K562 (cell line): ENCODE results near the gene NAPB. TPM values are rescaled to one million over a fixed set of nuclear protein-coding genes. Genes with fewer than 3 reads are reported as not detected.

Experiments used
- CREB1 ChIP-seq, 2 experiments: sonication (generic) in 1 of 2; formaldehyde crosslinking in 1 of 2; IDR thresholded peaks; 2 replicates each; pipeline versions ENCODE4 v1.6.1 to v1.8.0; 2012 to 2022; ENCODE audit warnings: inconsistent platforms in 1 of 2, mild to moderate bottlenecking in 1 of 2, missing genetic modification reagents in 1 of 2, moderate library complexity in 1 of 2
- DACH1 ChIP-seq: fragments of 450-650 bp; IDR thresholded peaks from 2 replicates; pipeline ENCODE4 v1.6.1; 2018; ENCODE audit not compliant: partially characterized antibody
- ELF1 ChIP-seq: fragments of 200-800 bp; sonication (Bioruptor generic); IDR thresholded peaks from 2 replicates; pipeline ENCODE4 v1.6.1; 2016; ENCODE audit warnings: missing genetic modification characterization, missing compliant biosample characterization
- ERF ChIP-seq: fragments of 450-650 bp; formaldehyde crosslinking; IDR thresholded peaks from 2 replicates; pipeline ENCODE4 v1.4.0; 2020; ENCODE audit warnings: mild to moderate bottlenecking, mixed read lengths
- ETS1 ChIP-seq: conservative IDR thresholded peaks from 2 replicates; pipeline ENCODE4 v1.6.1; 2011; ENCODE audit warnings: low read depth, mild to moderate bottlenecking, low read length; ENCODE audit not compliant: control insufficient read depth
- ETV1 ChIP-seq: fragments of 450-650 bp; conservative IDR thresholded peaks from 2 replicates; pipeline ENCODE4 v1.6.1; 2016; ENCODE audit warnings: missing genetic modification characterization, control low read depth, low read depth, missing compliant biosample characterization
- FOXP1 ChIP-seq: sonication (generic); formaldehyde crosslinking; IDR thresholded peaks from 2 replicates; pipeline ENCODE4 v1.8.0; 2022; ENCODE audit warnings: mild to moderate bottlenecking, missing genetic modification reagents
- HMGN3 ChIP-seq: IDR thresholded peaks from 2 replicates; pipeline ENCODE4 v1.6.1; 2011; ENCODE audit warnings: borderline replicate concordance, low read depth, mild to moderate bottlenecking, mixed read lengths, low read length; ENCODE audit not compliant: insufficient read length; ENCODE audit errors: extremely low read depth
- HOMEZ ChIP-seq: fragments of 250-450 bp; sonication (Bioruptor Pico); IDR thresholded peaks from 2 replicates; pipeline ENCODE4 v1.4.0; 2020; ENCODE audit warnings: mild to moderate bottlenecking, moderate library complexity
- KDM5B ChIP-seq: fragments of 200-600 bp; sonication (generic); IDR thresholded peaks from 2 replicates; pipeline ENCODE4 v1.6.1; 2012; ENCODE audit warnings: low read depth, mild to moderate bottlenecking, moderate library complexity, low read length, control low read depth, inconsistent platforms; ENCODE audit not compliant: insufficient replicate concordance
- NFYB ChIP-seq: IDR thresholded peaks from 2 replicates; pipeline ENCODE4 v1.6.1; 2011; ENCODE audit warnings: mild to moderate bottlenecking, moderate library complexity; ENCODE audit not compliant: insufficient read length; ENCODE audit errors: extremely low read depth
- PHF20 ChIP-seq: fragments of 450-650 bp; IDR thresholded peaks from 2 replicates; pipeline ENCODE4 v1.6.1; 2018; ENCODE audit not compliant: partially characterized antibody
- SIN3A ChIP-seq, 2 experiments: fragments of 150-350 bp in 1 of 2; IDR thresholded peaks; 2 replicates each; pipeline ENCODE4 v1.6.1; 2011 to 2016; ENCODE audit warnings: borderline replicate concordance in 2 of 2, low read depth in 2 of 2, low read length in 2 of 2, mild to moderate bottlenecking in 2 of 2, moderate library complexity in 2 of 2; ENCODE audit not compliant: control insufficient read depth in 1 of 2
- SRF ChIP-seq, 2 experiments: fragments of 250-450, 450-650 bp in 1 of 2; sonication (Bioruptor Pico) in 1 of 2; sonication (generic) in 1 of 2; formaldehyde crosslinking; IDR thresholded peaks; 2 replicates each; pipeline versions ENCODE4 v1.5.0 to v1.5.1; 2020 to 2022; ENCODE audit warnings: mild to moderate bottlenecking in 1 of 2, missing genetic modification reagents in 1 of 2
- TAF9B ChIP-seq: fragments of 450-650 bp; IDR thresholded peaks from 2 replicates; pipeline ENCODE4 v1.6.1; 2018; ENCODE audit warnings: mild to moderate bottlenecking; ENCODE audit not compliant: partially characterized antibody
- TARDBP ChIP-seq: fragments of 450-650 bp; IDR thresholded peaks from 2 replicates; pipeline ENCODE4 v1.6.1; 2016
- polyA plus RNA-seq, 8 experiments: library from polyadenylated mRNA; depleted of rRNA in 4 of 8; stranded (reverse) in 5 of 8; unstranded in 3 of 8; fragments of >200 nt; fragmentation: Nextera tagmentation in 2 of 8; fragmentation: Illumina TruSeq in 1 of 8; extraction: Ambion mirVana in 2 of 8; extraction: Trizol in 1 of 8; gene quantifications; 2 replicates each; pipeline versions ENCODE4 v1.2.1 to v1.2.3, GENCODE V29; 2011 to 2014; ENCODE audit warnings: inconsistent platforms in 1 of 8, missing spikeins in 1 of 8
- total RNA-seq, 7 experiments: library from RNA; depleted of rRNA in 6 of 7; stranded (reverse); fragments of >200 nt in 6 of 7; fragmentation: Illumina TruSeq in 2 of 7; extraction: Trizol in 2 of 7; gene quantifications; 2 replicates each; pipeline versions ENCODE4 v1.2.1 to v1.2.3, GENCODE V29; 2011 to 2021; ENCODE audit warnings: low replicate concordance in 1 of 7
- TF ChIP-seq, protein P1 (sequence below): fragments of 450-650 bp; IDR thresholded peaks from 2 replicates; pipeline ENCODE4 v1.6.1; 2018; ENCODE audit warnings: mild to moderate bottlenecking, low read depth; ENCODE audit not compliant: partially characterized antibody
- TF ChIP-seq, protein P2 (sequence below): fragments of 450-650 bp; IDR thresholded peaks from 2 replicates; pipeline ENCODE4 v1.6.1; 2016

Gene NAPB
- total and polyA plus RNA-seq, 9 of the 15 experiments (the other 6 are each of a cell fraction or from before 2014, with no cell fraction given): 1.4 to 7.7 (median 5.2) TPM

GRCh38 chr20:23361476-23362391 is 59.6 kb downstream of the NAPB start, which contains the start of gene GZF1 (continued):
- peak; percentile 52 for TF ChIP-seq ETS1
- TF ChIP-seq DACH1: peak; percentile 63
- peak; percentile 74; the same call in 1 of the 2 replicates for TF ChIP-seq ERF (CRISPR knock-in tag)
- TF ChIP-seq HMGN3: peak; percentile 91
- TF ChIP-seq PHF20: peak; percentile 68
- peak; percentile 95 for TF ChIP-seq ELF1 (tag)
- TF ChIP-seq ETV1 (tag): peak; percentile 95
- peak; percentile 39; the same call in 1 of the 2 replicates for TF ChIP-seq TARDBP
- TF ChIP-seq SRF (CRISPR knock-in tag; IDR thresholded peaks at IDR 0.05): peak in 1 of 2 experiments; percentile 64; a peak in 1 of 4 replicates
- peak; percentile 98 for TF ChIP-seq CREB1 (IDR thresholded peaks at IDR 0.05)
- peak; percentile 97 for TF ChIP-seq CREB1 (CRISPR knock-in tag; IDR thresholded peaks at IDR 0.05)
- peak; percentile 77; the same call in 1 of the 2 replicates for TF ChIP-seq FOXP1 (CRISPR knock-in tag)
- TF ChIP-seq, protein P1, sequence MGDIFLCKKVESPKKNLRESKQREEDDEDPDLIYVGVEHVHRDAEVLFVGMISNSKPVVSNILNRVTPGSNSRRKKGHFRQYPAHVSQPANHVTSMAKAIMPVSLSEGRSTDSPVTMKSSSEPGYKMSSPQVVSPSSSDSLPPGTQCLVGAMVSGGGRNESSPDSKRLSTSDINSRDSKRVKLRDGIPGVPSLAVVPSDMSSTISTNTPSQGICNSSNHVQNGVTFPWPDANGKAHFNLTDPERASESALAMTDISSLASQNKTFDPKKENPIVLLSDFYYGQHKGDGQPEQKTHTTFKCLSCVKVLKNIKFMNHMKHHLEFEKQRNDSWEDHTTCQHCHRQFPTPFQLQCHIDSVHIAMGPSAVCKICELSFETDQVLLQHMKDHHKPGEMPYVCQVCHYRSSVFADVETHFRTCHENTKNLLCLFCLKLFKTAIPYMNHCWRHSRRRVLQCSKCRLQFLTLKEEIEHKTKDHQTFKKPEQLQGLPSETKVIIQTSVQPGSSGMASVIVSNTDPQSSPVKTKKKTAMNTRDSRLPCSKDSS: no peak
- TF ChIP-seq SIN3A (IDR thresholded peaks at IDR 0.05; ENCODE audit: borderline replicate concordance in 2 of 2, control insufficient read depth in 1 of 2, low read depth in 2 of 2, low read length in 2 of 2): peak; percentile 70 to 83; a peak in 2 of 4 replicates
- TF ChIP-seq NFYB: peak; percentile 24
- peak; percentile 83 for TF ChIP-seq TAF9B
- TF ChIP-seq KDM5B: peak; percentile 50
- no peak for TF ChIP-seq HOMEZ (CRISPR knock-in tag)
- TF ChIP-seq, protein P2, sequence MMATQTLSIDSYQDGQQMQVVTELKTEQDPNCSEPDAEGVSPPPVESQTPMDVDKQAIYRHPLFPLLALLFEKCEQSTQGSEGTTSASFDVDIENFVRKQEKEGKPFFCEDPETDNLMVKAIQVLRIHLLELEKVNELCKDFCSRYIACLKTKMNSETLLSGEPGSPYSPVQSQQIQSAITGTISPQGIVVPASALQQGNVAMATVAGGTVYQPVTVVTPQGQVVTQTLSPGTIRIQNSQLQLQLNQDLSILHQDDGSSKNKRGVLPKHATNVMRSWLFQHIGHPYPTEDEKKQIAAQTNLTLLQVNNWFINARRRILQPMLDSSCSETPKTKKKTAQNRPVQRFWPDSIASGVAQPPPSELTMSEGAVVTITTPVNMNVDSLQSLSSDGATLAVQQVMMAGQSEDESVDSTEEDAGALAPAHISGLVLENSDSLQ: peak; percentile 61
